Stimulated activated CD8-positive, alpha-beta memory T cell treated with anti-CD3 and anti-CD28 coated beads, Interleukin-12 subunit alpha, Interleukin-12 subunit beta, amount 100 ng/mL, for 1 hour (primary cell): Measurements from ENCODE around the gene MBD3L2B.
A peak's percentile ranks its signal among the peaks of the same experiment; 100 is the strongest.
"Not testable (repeated sequence)": the region's sequence is repeated elsewhere in the genome, so short reads cannot be mapped to it uniquely, and the experiment has no call there.

Source experiments
- DNase-seq: peaks from one replicate; pipeline ENCODE4 v3.0.0-alpha.2; 2020; ENCODE audit warnings: low read depth

MBD3L2B gene

GRCh38 chr19:7021331-7021730 is at the start of gene MBD3L2B:
Gene MBD3L2B, minus strand, starts transcription at chr19:7021431. Its CDS starts 34 bp downstream, at chr19:7021397.
- not testable (repeated sequence) for DNase-seq

GRCh38 chr19:7069904-7070226 is 48.6 kb upstream of the MBD3L2B start:
- no peak for DNase-seq

- peak; percentile 98 for DNase-seq
Measured at GRCh38 chr19:7069042-7069903, 48.0 kb upstream of the MBD3L2B start, which contains the start of gene ZNF557. Gene ZNF557, plus strand, starts transcription at chr19:7069703. Its CDS starts 5,372 bp downstream, at chr19:7075075.

GRCh38 chr19:7068599-7068998 is 47.4 kb upstream of the MBD3L2B start:
- DNase-seq = no peak

GRCh38 chr19:7067716-7068115 is 46.5 kb upstream of the MBD3L2B start:
- DNase-seq = no peak

- DNase-seq = not testable (repeated sequence)
Measured at GRCh38 chr19:7067122-7067521, 45.9 kb upstream of the MBD3L2B start.

- DNase-seq = no peak
Measured at GRCh38 chr19:7063764-7064418, 42.7 kb upstream of the MBD3L2B start.

- no peak for DNase-seq
Measured at GRCh38 chr19:7063339-7063738, 42.1 kb upstream of the MBD3L2B start.

- DNase-seq = not testable (repeated sequence)
Measured at GRCh38 chr19:7059977-7060376, 38.7 kb upstream of the MBD3L2B start.

GRCh38 chr19:7058576-7058975 is 37.3 kb upstream of the MBD3L2B start, which contains the start of gene MBD3L3:
Gene MBD3L3, minus strand, starts transcription at chr19:7058676. Its CDS starts 71 bp downstream, at chr19:7058605.
- not testable (repeated sequence) for DNase-seq

- DNase-seq = not testable (repeated sequence)
Measured at GRCh38 chr19:7056371-7056770, 35.1 kb upstream of the MBD3L2B start.

- DNase-seq = not testable (repeated sequence)
Measured at GRCh38 chr19:7055679-7056078, 34.4 kb upstream of the MBD3L2B start.

GRCh38 chr19:7054635-7055368 is 33.6 kb upstream of the MBD3L2B start:
- not testable (repeated sequence) for DNase-seq

GRCh38 chr19:7052896-7053295 is 31.7 kb upstream of the MBD3L2B start:
- not testable (repeated sequence) for DNase-seq

- DNase-seq = not testable (repeated sequence)
Measured at GRCh38 chr19:7051421-7051820, 30.2 kb upstream of the MBD3L2B start.

GRCh38 chr19:7049021-7049420 is 27.8 kb upstream of the MBD3L2B start, which contains the start of gene MBD3L2:
Gene MBD3L2, plus strand, starts transcription at chr19:7049321. Its CDS starts 53 bp downstream, at chr19:7049374.
- DNase-seq = not testable (repeated sequence)

GRCh38 chr19:7041563-7041962 is 20.3 kb upstream of the MBD3L2B start:
- not testable (repeated sequence) for DNase-seq

- DNase-seq = not testable (repeated sequence)
Measured at GRCh38 chr19:7040079-7040478, 18.8 kb upstream of the MBD3L2B start, which contains the start of gene MBD3L4. Gene MBD3L4, minus strand, starts transcription at chr19:7040179. Its CDS starts 35 bp downstream, at chr19:7040144.

- DNase-seq = not testable (repeated sequence)
Measured at GRCh38 chr19:7030278-7030677, 9.0 kb upstream of the MBD3L2B start, which contains the start of gene MBD3L5. Gene MBD3L5, plus strand, starts transcription at chr19:7030578. Its CDS starts 34 bp downstream, at chr19:7030612.

- DNase-seq = not testable (repeated sequence)
Measured at GRCh38 chr19:7028790-7029189, 7.6 kb upstream of the MBD3L2B start.

GRCh38 chr19:7018828-7019227 is 2.4 kb downstream of the MBD3L2B start:
- no peak for DNase-seq

- no peak for DNase-seq
Measured at GRCh38 chr19:7013678-7014077, 7.6 kb downstream of the MBD3L2B start.
